ENCODE data around the gene MAN2B2.

Gene MAN2B2

GRCh38 chr4:6595897-6596537, 21.0 kb downstream of the MAN2B2 start:
- DNase-seq (ENCODE audit: low spot score): no peak

GRCh38 chr4:6596948-6597347, 22.0 kb downstream of the MAN2B2 start:
- no peak for DNase-seq (ENCODE audit: low spot score)

- DNase-seq (ENCODE audit: low spot score): no peak
These were observed 23.1 kb downstream of the MAN2B2 start for GRCh38 chr4:6598127-6598526.

- DNase-seq (ENCODE audit: low spot score): no peak
These were observed 23.7 kb downstream of the MAN2B2 start for GRCh38 chr4:6598641-6599040.

DNA sequence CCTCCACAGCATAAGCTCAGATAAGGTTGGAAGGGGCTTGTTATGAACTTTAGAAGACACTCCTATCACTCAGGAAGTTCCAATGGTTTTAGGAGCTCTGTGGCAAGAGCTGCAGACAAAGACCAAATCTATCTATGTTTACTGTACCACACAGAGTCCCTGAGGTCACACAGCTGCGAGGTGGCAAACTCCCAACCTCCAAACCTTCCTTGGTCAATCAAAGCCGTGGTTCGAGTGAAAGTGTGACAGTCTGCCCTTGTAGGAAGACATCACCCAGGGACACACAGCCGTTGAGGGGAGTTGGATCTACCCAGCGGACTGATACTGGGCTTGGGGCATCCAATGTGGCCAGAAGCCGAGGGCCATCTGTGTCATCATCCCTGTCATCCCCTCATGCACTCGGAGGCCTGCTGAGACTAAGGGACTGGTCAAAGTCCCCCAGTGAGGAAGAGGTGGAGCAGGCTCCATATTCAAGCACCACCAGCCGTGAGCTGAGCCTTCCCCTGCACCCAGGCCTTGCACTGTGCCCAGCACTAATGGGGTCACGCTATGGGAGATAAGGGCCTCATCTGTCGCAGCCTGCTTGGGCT, 26.8 kb downstream of the MAN2B2 start:
- no peak for DNase-seq (ENCODE audit: low spot score)

- DNase-seq (ENCODE audit: low spot score): no peak
These were observed 27.3 kb downstream of the MAN2B2 start for GRCh38 chr4:6602289-6602688.

DNA sequence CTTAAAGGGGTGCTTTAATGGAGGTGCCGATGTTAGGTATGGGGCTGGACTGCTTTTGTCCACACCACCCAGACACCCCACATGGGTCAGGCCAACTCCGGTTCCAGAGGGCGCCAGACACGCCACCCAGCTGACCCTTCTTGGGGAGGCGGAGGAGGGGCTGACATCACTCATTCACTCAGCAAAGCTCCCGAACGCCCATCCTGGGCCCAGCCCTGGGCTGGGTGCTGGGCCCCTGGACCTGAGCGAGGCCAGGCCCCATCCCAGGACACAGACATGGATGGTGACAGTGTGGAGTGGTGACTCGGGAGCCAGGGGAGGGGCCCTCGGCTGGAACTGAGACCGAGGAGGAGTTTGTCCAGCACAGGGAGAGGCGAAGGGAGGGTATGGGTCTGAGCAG, 28.1 kb downstream of the MAN2B2 start:
- no peak for DNase-seq (ENCODE audit: low spot score)

GRCh38 chr4:6605114-6605513, 30.1 kb downstream of the MAN2B2 start:
- no peak for DNase-seq (ENCODE audit: low spot score)

- no peak for DNase-seq (ENCODE audit: low spot score)
These were observed 30.6 kb downstream of the MAN2B2 start for GRCh38 chr4:6605605-6606004.

DNA sequence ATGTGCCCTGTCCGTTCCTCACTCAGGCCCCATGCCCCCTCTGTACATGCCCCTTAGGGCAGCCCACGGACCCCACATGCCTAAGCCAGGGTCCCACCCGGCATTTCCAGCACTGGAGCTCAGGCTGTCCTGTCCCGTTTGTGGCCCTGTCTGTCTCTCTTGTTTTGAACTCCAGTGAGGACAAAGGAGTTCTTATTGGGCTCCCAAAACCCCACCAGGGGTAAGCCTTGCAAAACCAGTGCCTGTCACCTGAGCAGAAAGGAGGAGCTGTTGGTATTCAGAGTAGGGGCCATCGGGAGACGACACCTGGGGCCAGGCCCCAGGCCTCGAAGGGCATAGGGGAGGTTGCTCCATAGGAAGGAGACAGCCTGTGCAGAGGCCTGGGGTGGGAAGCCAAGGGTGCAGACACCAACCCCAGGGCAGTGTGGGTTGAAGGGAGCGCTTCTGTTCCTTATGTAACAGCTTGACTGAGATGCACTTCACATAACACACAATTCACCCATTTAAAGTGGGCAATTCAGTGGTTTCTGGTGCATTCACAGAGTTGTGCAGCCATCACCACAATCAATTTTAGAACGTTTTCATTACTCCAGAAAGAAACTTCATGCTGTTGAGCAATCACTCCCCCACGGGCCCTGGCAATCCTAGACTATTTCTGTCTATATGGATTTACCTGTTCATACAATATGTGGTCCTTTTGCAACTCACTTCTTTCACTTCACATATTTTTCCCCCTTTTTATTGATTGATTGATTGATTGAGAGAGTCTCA, 31.7 kb downstream of the MAN2B2 start:
- no peak for DNase-seq (ENCODE audit: low spot score)

- no peak for DNase-seq (ENCODE audit: low spot score)
These were observed 32.5 kb downstream of the MAN2B2 start for GRCh38 chr4:6607368-6608055.

- no peak for DNase-seq (ENCODE audit: low spot score)
These were observed 33.9 kb downstream of the MAN2B2 start for GRCh38 chr4:6608758-6609414.

DNA sequence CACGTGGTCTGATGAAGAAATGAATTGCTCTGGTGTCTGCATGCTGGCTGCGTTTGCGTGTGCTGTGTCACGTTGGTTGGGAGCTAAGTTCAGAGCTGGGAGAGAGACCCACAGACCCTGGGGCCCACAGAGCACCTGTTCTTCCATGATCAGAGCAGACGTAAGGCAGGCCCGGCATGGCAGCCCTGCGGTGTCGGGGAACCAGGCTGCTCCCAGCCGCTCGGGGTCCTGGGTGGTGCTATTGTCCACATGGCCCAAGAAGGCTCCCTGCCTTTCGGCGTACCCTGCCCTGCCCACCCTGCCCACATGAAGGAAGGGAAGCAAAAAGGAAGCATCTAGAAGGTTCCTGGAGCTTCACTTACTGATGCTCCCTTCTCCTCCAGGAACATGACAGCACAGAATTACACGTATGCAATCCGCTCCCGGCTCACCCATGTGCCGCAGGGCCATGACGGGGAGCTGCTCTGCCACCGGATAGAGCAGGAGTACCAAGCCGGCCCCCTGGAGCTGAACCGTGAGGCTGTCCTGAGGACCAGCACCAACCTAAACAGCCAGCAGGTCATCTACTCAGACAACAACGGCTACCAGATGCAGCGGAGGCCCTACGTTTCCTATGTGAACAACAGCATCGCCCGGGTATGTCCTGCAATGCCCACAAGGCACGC, 34.6 kb downstream of the MAN2B2 start:
- DNase-seq (ENCODE audit: low spot score): no peak

GRCh38 chr4:6610856-6611430, 36.0 kb downstream of the MAN2B2 start:
- no peak for DNase-seq (ENCODE audit: low spot score)

- no peak for DNase-seq (ENCODE audit: low spot score)
These were observed 38.1 kb downstream of the MAN2B2 start for GRCh38 chr4:6612961-6613675.

DNA sequence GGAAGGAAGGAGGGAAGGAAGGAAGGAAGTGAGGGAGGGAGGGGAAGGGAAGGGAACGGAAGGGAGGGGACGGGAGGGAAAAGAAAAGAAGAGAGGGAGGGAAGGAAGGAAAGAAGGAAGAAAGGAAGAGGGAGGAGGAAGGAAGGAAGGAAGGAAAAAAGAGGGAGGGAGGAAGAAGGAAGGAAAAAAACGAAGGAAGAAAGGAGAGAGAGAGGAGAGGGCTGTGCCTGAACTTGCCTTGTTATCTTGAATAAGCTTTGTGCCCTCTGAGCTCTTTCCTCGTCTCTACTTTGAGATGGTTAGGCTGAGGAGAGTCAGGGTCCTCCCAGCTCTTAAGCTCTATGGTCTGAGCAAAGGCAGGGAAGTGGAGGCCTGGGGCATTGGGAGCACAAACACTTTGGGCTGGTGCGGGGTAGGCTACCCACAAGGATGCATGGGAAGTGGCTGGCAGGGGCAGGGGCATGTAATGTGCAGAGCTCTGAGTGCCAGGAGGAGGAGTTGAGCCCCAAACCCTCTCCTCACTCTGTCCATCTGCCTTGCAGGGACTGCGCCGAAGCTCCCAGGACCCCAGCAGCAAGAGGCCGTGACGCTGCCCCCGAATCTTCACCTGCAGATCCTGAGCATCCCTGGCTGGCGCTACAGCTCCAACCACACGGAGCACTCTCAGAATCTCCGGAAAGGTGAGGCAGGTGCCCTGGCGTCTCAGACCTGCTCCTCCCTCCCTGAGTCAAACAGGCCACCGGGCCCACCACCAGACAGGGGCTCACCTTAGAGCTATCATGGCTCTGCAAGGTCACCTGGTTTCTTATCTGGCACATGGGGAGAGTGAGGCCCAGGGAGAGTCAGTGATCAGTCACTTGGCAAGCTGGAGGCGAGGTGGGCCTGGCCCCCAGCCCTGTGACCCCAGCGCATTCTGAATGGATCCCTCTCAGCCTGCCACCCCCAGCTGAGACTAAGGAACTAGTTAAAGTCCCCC, 39.0 kb downstream of the MAN2B2 start:
- DNase-seq (ENCODE audit: low spot score): no peak

DNA sequence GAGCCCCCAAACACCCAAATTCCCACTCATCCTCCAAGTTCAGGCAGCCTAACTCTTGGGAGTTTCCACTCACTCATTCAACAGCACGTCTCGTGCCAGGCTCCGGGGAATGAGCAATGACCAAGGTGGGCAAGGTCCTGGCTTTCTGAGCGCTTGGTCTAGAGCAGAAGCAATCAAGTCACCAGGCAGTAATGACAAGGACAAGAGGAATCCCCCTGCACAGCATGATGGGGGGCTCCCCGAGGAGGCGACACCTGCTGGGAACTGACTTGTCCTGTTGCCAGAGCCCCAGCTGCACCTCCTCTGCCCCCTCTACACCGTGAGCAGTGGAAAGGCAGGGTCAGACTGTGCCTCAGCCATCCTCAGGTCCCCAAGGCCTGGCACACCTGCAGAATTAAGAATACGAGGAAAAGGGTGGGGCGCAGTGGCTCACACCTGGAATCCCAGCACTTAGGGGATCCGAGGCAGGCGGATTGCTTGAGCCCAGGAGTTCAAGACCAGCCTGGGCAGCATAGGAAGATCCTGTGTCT, 39.8 kb downstream of the MAN2B2 start:
- no peak for DNase-seq (ENCODE audit: low spot score)

DNA sequence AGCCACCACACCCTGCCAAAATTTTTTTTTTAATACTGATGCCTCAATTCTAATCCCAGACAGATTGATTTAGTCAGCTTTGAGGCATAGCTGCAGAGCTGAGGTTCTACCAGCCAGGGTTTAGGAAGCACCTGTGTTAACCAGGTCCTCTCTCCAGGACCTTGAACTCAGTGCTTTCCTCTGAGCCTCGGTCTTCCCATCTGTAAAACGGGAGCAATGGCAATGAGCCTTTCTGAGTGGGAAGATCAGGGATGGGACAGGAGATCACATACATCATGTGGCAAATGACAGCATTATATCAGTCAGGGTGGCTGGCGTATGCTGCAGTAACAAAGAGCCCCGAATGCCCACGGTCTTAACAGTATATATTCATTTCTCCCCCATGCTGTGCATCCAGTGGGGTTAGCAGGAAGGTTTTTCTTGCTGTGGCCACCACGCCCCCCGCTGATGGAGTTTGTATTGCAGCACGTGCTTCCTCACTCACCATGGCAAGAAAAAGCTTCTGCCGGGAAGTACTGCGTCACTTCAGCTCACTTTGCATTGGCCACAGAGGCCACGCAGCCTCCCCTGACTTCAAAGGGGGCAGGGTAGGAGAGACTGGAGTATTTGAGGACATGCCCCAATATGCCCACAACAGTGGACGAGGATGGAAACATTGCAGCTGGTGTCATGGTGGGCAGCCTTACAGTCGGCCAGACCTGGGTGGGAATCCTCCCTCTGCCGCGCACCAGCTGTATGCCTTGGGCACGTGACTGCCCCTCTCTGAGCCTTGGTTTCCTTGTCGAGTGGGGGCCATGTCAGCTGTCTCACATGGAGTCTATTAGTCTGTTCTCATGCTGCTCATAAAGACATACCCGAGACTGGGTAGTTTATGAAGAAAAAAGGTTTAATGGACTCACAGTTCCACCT, 41.4 kb downstream of the MAN2B2 start:
- no peak for DNase-seq (ENCODE audit: low spot score)

All from left forelimb (tissue), 1 donor.